WTC11 (cell line): ENCODE measurements around the gene VMAC.

ENCODE experiments used
- CBFB ChIP-seq: sonication (generic); formaldehyde crosslinking; IDR thresholded peaks from 2 replicates; pipeline ENCODE4 v1.8.1; 2022; ENCODE audit warnings: mild to moderate bottlenecking, low read depth, missing genetic modification reagents
- CTCF ChIP-seq: fragments of 200-600 bp; IDR thresholded peaks from 2 replicates; pipeline ENCODE4 v1.8.0; 2022; ENCODE audit warnings: antibody characterized with exemption
- E2F1 ChIP-seq: sonication (generic); formaldehyde crosslinking; IDR thresholded peaks from 2 replicates; pipeline ENCODE4 v1.8.0; 2022; ENCODE audit warnings: mild to moderate bottlenecking, missing genetic modification reagents
- ELF4 ChIP-seq: sonication (generic); formaldehyde crosslinking; IDR thresholded peaks from 2 replicates; pipeline ENCODE4 v1.8.1; 2022; ENCODE audit warnings: low read depth, mild to moderate bottlenecking, moderate library complexity, missing genetic modification reagents
- FOXP4 ChIP-seq: sonication (generic); formaldehyde crosslinking; IDR thresholded peaks from 2 replicates; pipeline ENCODE4 v1.8.0; 2022; ENCODE audit warnings: mild to moderate bottlenecking, missing genetic modification reagents
- JUN ChIP-seq: sonication (generic); formaldehyde crosslinking; IDR thresholded peaks from 2 replicates; pipeline ENCODE4 v1.8.0; 2023; ENCODE audit warnings: mild to moderate bottlenecking, missing genetic modification reagents
- NR2C2 ChIP-seq: sonication (generic); formaldehyde crosslinking; IDR thresholded peaks from 2 replicates; pipeline ENCODE4 v1.8.0; 2022; ENCODE audit warnings: mild to moderate bottlenecking, missing genetic modification reagents
- SP1 ChIP-seq: sonication (generic); formaldehyde crosslinking; conservative IDR thresholded peaks from 2 replicates; pipeline ENCODE4 v1.8.1; 2022; ENCODE audit warnings: missing genetic modification reagents
- TCF7 ChIP-seq: sonication (generic); formaldehyde crosslinking; IDR thresholded peaks from 2 replicates; pipeline ENCODE4 v1.8.0; 2022; ENCODE audit warnings: mild to moderate bottlenecking, low read depth, missing genetic modification reagents, moderate library complexity
- TEAD1 ChIP-seq: sonication (generic); formaldehyde crosslinking; IDR thresholded peaks from 2 replicates; pipeline ENCODE4 v1.8.0; 2022; ENCODE audit warnings: mild to moderate bottlenecking, missing genetic modification reagents
- USF2 ChIP-seq: sonication (generic); formaldehyde crosslinking; IDR thresholded peaks from 2 replicates; pipeline ENCODE4 v1.8.1; 2023; ENCODE audit warnings: mild to moderate bottlenecking, missing genetic modification reagents, moderate library complexity
- ZNF232 ChIP-seq: sonication (generic); formaldehyde crosslinking; IDR thresholded peaks from 2 replicates; pipeline ENCODE4 v1.8.0; 2022; ENCODE audit warnings: mild to moderate bottlenecking, missing genetic modification reagents
- ZNF281 ChIP-seq: sonication (generic); formaldehyde crosslinking; IDR thresholded peaks from 2 replicates; pipeline ENCODE4 v1.8.0; 2023; ENCODE audit warnings: mild to moderate bottlenecking, missing genetic modification reagents

GRCh38 chr19:5922161-5922545 lies 17.5 kb downstream of the VMAC start:
- no peak for TF ChIP-seq CTCF
- TF ChIP-seq TCF7, result no peak
- no peak for TF ChIP-seq E2F1 (CRISPR knock-in tag)
- TF ChIP-seq USF2 (CRISPR knock-in tag), result no peak
- no peak for TF ChIP-seq SP1 (CRISPR knock-in tag)
- TF ChIP-seq TEAD1 (CRISPR knock-in tag), result no peak
- TF ChIP-seq ZNF232 (CRISPR knock-in tag), result no peak
- TF ChIP-seq CBFB (CRISPR knock-in tag), result no peak
- TF ChIP-seq NR2C2, result no peak
- TF ChIP-seq JUN (CRISPR knock-in tag), result no peak
- TF ChIP-seq FOXP4, result no peak
- no peak for TF ChIP-seq ZNF281 (CRISPR knock-in tag)
- no peak for TF ChIP-seq ELF4 (CRISPR knock-in tag)
